ENCODE data around the gene RIMS3. TPM values are rescaled to one million over a fixed set of nuclear protein-coding genes. Genes with fewer than 3 reads are reported as not detected.

The RIMS3 gene
- total RNA-seq, 1 donor from 2014 or later, result 4.2 TPM

DNA sequence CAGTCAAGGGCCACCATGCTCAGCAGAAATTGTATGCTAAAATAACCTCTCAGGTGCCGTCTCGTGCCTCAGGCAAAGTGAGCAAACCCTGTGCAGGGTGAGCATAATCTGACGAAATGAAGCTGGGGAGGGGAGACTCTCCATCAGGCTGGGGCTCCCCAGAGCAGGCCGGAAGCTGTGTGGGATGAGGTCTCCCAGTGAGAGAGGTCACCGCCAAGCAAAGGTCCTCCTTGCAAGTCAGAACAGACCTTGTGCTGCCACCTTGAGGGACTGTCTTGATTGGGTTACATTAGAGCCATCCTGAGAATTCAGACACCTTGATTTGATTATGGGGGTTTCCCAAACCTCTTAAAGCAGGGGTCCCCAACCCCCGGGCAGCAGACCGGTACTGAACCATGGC, 69.9 kb downstream of the RIMS3 start:
- TF ChIP-seq, protein P1, sequence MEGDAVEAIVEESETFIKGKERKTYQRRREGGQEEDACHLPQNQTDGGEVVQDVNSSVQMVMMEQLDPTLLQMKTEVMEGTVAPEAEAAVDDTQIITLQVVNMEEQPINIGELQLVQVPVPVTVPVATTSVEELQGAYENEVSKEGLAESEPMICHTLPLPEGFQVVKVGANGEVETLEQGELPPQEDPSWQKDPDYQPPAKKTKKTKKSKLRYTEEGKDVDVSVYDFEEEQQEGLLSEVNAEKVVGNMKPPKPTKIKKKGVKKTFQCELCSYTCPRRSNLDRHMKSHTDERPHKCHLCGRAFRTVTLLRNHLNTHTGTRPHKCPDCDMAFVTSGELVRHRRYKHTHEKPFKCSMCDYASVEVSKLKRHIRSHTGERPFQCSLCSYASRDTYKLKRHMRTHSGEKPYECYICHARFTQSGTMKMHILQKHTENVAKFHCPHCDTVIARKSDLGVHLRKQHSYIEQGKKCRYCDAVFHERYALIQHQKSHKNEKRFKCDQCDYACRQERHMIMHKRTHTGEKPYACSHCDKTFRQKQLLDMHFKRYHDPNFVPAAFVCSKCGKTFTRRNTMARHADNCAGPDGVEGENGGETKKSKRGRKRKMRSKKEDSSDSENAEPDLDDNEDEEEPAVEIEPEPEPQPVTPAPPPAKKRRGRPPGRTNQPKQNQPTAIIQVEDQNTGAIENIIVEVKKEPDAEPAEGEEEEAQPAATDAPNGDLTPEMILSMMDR (conservative IDR thresholded peaks at IDR 0.05; ENCODE audit: low read depth, low read length), result no peak
- no peak for DNase-seq (ENCODE audit: low read depth)
- H3K4me3 ChIP-seq (ENCODE audit: low read depth, low read length), result no peak overlapping the region

DNA sequence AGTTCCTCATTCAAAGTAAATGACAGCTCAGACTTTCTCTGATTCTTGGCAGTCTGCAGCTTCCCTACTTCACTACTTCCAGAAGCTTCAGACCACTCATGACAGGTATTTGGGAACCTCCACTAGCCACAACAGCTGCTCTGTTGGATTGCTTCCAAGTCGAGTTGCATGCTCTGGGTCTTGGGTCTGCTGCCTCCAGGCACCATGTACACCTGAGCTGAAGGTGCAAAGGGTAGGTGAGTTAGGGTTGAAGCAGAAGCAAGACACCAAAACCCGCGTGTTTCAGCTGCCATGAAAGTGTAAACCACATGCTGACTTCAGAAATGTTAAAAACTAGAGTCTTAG, 71.3 kb downstream of the RIMS3 start:
- no peak overlapping the region for H3K4me3 ChIP-seq (ENCODE audit: low read depth, low read length)
- TF ChIP-seq, protein P1 (conservative IDR thresholded peaks at IDR 0.05; ENCODE audit: low read depth, low read length), result no peak
- DNase-seq (ENCODE audit: low read depth), result no peak

DNA sequence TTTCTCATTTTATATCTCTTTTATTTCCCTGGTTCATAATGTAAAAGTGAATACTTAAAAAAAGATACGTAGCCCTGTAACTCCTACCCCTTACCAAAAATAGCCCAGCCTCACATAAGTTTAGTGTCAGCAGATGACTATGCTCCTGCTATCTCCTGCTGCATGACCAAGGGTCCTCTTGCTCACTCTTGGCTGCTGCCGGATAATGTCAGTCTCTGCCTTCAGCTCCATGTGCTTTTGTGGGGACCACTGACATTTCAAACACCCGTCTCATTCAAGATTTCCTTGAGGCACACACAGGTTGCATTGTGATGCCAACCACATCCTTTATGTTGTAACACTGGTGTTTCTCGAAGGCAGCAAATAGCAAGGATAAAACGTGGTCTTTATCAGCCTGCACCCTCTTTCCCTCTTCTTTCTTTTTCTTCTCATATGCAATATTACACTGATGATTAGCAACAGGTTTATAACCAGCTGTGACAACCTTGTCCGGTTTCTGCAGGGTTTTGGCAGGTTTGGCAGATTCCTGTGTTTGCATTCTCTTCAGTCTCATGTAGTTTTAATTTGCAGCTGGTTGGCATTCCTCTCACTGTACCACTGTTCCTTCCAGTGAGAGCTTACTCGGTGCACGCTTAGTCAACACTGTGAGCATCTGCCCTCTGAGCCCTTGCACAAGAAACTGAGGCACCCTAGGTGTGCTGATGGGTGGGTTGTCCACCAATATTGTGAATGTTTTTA, 71.9 kb downstream of the RIMS3 start:
- no peak overlapping the region for H3K4me3 ChIP-seq (ENCODE audit: low read depth, low read length)
- DNase-seq (ENCODE audit: low read depth), result no peak
- TF ChIP-seq, protein P1 (conservative IDR thresholded peaks at IDR 0.05; ENCODE audit: low read depth, low read length), result no peak

DNA sequence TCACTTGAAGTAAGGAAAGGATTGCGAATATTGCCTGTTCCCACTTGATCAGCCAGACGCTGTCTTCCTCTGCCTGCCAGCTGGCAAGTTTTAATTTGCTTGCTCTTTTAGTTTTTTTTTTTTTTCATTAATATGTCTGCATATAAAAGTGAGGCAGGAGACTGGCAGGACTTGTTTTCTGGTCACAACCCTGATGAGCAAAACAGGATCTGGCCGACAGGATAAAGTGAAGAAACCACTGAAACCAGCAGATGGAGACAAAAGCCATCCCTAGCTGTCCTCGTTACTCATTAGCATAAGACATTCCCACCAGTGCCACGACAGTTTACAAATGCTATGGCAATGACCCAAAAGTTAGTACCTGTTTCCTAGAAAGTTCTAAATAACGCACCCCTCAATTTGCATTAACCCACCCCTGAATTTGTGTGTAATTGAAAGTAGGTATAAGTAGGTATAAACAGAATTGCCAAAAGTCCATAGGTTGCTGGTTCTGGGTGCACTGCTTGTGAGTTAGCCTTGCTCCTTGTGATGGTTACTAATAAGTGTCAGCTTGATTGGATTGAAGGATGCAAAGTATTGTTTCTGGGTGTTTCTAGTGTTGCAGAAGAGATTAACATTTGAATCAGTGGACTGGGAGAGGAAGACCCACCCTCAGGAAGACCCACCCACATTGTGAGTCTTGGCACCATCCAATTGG, 73.2 kb downstream of the RIMS3 start:
- H3K4me3 ChIP-seq (ENCODE audit: low read depth, low read length), result no peak overlapping the region
- no peak for DNase-seq (ENCODE audit: low read depth)
- TF ChIP-seq, protein P1 (conservative IDR thresholded peaks at IDR 0.05; ENCODE audit: low read depth, low read length), result peak; percentile 71

DNA sequence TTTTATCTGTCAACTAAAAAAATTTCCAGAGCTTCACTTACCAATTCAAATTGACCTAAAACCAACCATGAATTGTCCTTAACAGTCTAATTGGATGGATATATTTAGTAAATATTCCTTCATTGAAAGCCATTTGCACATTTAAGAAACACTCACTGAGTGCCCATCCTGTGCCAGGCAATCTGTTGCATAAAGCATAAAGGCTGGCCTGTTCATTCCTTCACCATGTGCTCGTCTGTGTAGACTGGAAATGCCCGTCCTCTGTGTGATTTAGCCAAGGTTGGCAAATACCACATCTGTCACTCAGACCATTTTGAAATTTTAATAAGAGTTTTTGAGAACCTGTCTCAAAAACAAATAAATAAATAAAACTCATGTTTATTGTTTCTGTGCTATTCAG, 76.9 kb downstream of the RIMS3 start:
- DNase-seq (ENCODE audit: low read depth), result no peak
- TF ChIP-seq, protein P1 (conservative IDR thresholded peaks at IDR 0.05; ENCODE audit: low read depth, low read length), result no peak
- H3K4me3 ChIP-seq (ENCODE audit: low read depth, low read length), result no peak overlapping the region

DNA sequence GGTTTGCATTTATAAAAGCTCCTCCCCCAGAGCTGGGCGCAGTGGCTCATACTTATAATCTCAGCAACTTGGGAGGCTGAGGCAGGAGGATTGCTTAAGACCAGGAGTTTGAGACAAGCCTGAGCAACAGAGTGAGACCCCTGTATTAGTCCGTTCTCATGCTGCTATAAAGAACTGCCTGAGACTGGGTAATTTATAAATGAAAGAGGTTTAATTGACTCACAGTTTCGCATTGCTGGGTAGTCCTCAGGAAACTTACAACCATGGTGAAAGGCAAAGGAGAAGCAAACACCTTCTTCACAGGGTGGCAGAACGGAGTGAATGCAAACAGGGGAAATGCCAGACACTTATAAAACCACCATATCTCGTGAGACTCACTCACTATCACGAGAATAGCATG, 81.5 kb downstream of the RIMS3 start:
- TF ChIP-seq, protein P1 (conservative IDR thresholded peaks at IDR 0.05; ENCODE audit: low read depth, low read length), result no peak
- no peak overlapping the region for H3K4me3 ChIP-seq (ENCODE audit: low read depth, low read length)
- no peak for DNase-seq (ENCODE audit: low read depth)

DNA sequence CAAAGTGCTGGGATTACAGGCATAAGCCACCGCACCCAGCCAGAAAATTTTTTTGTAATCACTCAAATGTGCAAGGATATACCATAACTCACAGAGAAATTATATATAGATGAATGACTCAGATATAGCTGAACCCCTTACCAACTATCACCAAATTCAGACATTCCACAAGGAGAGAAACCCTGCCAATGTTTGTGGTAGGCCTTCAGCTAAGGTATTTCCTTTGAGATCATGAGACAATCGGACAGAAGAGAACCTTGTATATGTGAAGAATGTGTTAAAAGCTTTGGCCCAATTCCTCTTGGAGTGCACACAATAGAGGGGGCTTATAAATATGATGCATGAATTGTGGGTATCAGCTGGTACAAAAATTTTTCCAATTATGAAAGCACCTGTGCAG, 83.4 kb downstream of the RIMS3 start:
- DNase-seq (ENCODE audit: low read depth), result no peak
- TF ChIP-seq, protein P1 (conservative IDR thresholded peaks at IDR 0.05; ENCODE audit: low read depth, low read length), result no peak
- no peak overlapping the region for H3K4me3 ChIP-seq (ENCODE audit: low read depth, low read length)
